A673 (cell line): ENCODE measurements around the gene DCAF12L1. TPM values are rescaled to one million over a fixed set of nuclear protein-coding genes. Genes with fewer than 3 reads are reported as not detected.

ENCODE experiments used
- BruUV-seq: library from RNA; stranded (reverse); fragments of 400-500 nt; replicated peaks from 2 replicates; lab custom pipeline; 2021; lab: Mats Ljungman, UMichigan
- CTCF ChIA-PET: fragments of 300-600 bp; sonication (Branson Sonifier 250); formaldehyde crosslinking; loops from one replicate; lab custom pipeline; 2022; ENCODE audit warnings: antibody characterized with exemption; lab: Charles Lee
- POLR2A ChIA-PET: fragments of 300-600 bp; sonication (Branson Sonifier 250); formaldehyde crosslinking; loops from one replicate; lab custom pipeline; 2022; ENCODE audit warnings: antibody characterized with exemption; ENCODE audit not compliant: low non-redundant PET; lab: Charles Lee
- DNase-seq: peaks from one replicate; pipeline ENCODE4 v3.0.0-alpha.2; 2015; ENCODE audit warnings: low spot score
- H3K27ac ChIP-seq: fragments of 200-600 bp; sonication (generic); 2 replicates; pipeline ENCODE4 v1.5.1; 2016; ENCODE audit warnings: mixed run types, low read depth, mild to moderate bottlenecking, mixed read lengths, antibody characterized with exemption, low read length; ENCODE audit not compliant: poor library complexity, severe bottlenecking
- H3K27me3 ChIP-seq: fragments of 200-600 bp; sonication (generic); replicated peaks from 2 replicates; pipeline ENCODE4 v1.6.1; 2017; ENCODE audit warnings: mixed run types, low read depth, mild to moderate bottlenecking, mixed read lengths, antibody characterized with exemption, low read length; ENCODE audit not compliant: insufficient read depth, poor library complexity
- H3K36me3 ChIP-seq: fragments of 200-600 bp; sonication (generic); 2 replicates; pipeline ENCODE4 v1.6.1; 2016; ENCODE audit warnings: mixed run types, mild to moderate bottlenecking, mixed read lengths, antibody characterized with exemption, low read length; ENCODE audit not compliant: insufficient read depth, poor library complexity, severe bottlenecking
- H3K4me1 ChIP-seq: fragments of 200-600 bp; sonication (generic); 2 replicates; pipeline ENCODE4 v1.6.1; 2017; ENCODE audit warnings: mixed run types, mild to moderate bottlenecking, mixed read lengths, antibody characterized with exemption, low read length; ENCODE audit not compliant: insufficient read depth, poor library complexity, severe bottlenecking
- H3K4me3 ChIP-seq: fragments of 200-600 bp; sonication (generic); 2 replicates; pipeline ENCODE4 v1.5.1; 2016; ENCODE audit warnings: low read depth, mixed run types, mild to moderate bottlenecking, mixed read lengths, low read length; ENCODE audit not compliant: poor library complexity, severe bottlenecking
- H3K9me3 ChIP-seq: fragments of 200-600 bp; sonication (generic); 2 replicates; pipeline ENCODE4 v1.6.1; 2016; ENCODE audit warnings: mixed run types, low read depth, mild to moderate bottlenecking, mixed read lengths, antibody characterized with exemption, low read length; ENCODE audit not compliant: poor library complexity, severe bottlenecking
- EZH2 ChIP-seq: fragments of 200-600 bp; sonication (generic); IDR thresholded peaks from 2 replicates; pipeline ENCODE4 v1.6.1; 2017; ENCODE audit warnings: borderline replicate concordance, low read depth, mild to moderate bottlenecking, mixed read lengths, antibody characterized with exemption, low read length; ENCODE audit not compliant: poor library complexity, severe bottlenecking
- intact Hi-C: fragments of 100-400 bp; cut with micrococcal nuclease; formaldehyde crosslinking; loops from one replicate; pipeline ENCODE4 v1.10.0; 2022; ENCODE audit not compliant: unreplicated experiment
- total RNA-seq: library from RNA; stranded (reverse); gene quantifications from 2 replicates; pipeline ENCODE4 v1.2.3, GENCODE V29; 2021
- TF ChIP-seq, protein P1 (sequence below): fragments of 300-800, 200-600 bp; sonication (generic); conservative IDR thresholded peaks from 2 replicates; pipeline ENCODE4 v1.5.1; 2017; ENCODE audit warnings: low read depth, mild to moderate bottlenecking, antibody characterized with exemption, low read length, moderate library complexity, mixed read lengths

Gene DCAF12L1
- total RNA-seq, 1 experiment from 2014 or later: not detected

DNA sequence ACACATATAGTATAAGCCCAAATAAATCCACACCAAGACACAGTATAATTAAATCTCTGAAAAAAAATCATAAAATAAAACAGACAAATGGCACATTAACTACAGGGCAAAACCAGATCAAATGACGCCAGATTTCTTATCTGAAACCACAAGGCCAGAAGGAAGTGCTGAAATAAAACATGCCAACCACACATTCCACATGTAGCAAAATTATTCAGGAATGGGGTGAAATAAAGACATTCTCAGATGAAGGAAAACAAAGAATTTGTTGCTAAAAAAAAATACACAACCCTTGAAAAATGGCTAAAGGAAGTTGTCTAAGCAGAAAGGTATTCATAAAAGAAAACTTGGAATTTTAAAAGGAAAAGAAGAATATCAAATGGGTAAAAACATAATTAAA lies 4.5 kb upstream of the DCAF12L1 start:
- no peaks in the 10 kb centered on the region for H3K4me1 ChIP-seq
- DNase-seq: no peak
- no peaks in the 10 kb centered on the region for H3K27me3 ChIP-seq
- H3K36me3 ChIP-seq: no peaks in the 10 kb centered on the region
- no peaks in the 10 kb centered on the region for H3K9me3 ChIP-seq
- TF ChIP-seq, protein P1, sequence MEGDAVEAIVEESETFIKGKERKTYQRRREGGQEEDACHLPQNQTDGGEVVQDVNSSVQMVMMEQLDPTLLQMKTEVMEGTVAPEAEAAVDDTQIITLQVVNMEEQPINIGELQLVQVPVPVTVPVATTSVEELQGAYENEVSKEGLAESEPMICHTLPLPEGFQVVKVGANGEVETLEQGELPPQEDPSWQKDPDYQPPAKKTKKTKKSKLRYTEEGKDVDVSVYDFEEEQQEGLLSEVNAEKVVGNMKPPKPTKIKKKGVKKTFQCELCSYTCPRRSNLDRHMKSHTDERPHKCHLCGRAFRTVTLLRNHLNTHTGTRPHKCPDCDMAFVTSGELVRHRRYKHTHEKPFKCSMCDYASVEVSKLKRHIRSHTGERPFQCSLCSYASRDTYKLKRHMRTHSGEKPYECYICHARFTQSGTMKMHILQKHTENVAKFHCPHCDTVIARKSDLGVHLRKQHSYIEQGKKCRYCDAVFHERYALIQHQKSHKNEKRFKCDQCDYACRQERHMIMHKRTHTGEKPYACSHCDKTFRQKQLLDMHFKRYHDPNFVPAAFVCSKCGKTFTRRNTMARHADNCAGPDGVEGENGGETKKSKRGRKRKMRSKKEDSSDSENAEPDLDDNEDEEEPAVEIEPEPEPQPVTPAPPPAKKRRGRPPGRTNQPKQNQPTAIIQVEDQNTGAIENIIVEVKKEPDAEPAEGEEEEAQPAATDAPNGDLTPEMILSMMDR: no peak
- TF ChIP-seq EZH2: no peak
- no peak overlapping the region for H3K27ac ChIP-seq
- ChIA-PET POLR2A (no interaction called here), CTCF (no interaction called here)
- no TSS peak for BruUV-seq
- intact Hi-C loops: no loop called here
- H3K4me3 ChIP-seq: no peak overlapping the region

DNA sequence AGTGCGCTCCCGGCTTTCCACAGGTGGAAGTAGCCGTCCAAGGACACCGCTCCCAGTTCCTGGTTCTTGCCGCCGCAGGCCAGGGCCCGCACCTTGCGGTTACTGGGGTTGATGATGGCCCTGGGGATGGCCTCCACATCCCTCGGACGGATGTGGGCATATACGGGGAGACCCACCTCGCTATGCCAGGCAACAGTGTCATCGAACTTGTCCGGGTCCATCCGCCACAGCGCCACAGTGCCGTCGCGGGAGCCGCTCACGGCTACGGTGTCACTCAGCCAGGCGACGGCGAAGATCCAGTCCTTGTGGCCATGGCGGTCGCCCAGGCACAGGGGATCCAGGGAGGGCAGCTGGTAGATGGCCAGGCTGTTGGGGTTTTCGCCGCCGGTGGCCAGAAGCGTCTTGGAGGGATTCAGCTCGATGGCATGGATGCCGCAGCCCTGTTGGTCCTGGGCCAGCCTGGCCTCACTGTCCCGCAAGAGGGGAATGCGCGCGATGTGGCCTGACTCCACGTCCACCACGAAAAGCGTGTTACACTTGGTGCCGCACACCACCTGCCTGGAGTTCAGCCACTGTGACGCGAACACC lies 795 bp downstream of the DCAF12L1 start:
- no peak for TF ChIP-seq EZH2
- TF ChIP-seq, protein P1: no peak
- Histone ChIP-seq H3K27ac (no peak overlapping the region), H3K36me3 (no peaks in the 10 kb centered on the region), H3K4me1 (no peaks in the 10 kb centered on the region), H3K4me3 (no peak overlapping the region), H3K9me3 (no peaks in the 10 kb centered on the region), H3K27me3 (no peaks in the 10 kb centered on the region)
- no peak for DNase-seq
- ChIA-PET CTCF (no interaction called here), POLR2A (no interaction called here)
- BruUV-seq: no TSS peak
- intact Hi-C loops: no loop called here

DNA sequence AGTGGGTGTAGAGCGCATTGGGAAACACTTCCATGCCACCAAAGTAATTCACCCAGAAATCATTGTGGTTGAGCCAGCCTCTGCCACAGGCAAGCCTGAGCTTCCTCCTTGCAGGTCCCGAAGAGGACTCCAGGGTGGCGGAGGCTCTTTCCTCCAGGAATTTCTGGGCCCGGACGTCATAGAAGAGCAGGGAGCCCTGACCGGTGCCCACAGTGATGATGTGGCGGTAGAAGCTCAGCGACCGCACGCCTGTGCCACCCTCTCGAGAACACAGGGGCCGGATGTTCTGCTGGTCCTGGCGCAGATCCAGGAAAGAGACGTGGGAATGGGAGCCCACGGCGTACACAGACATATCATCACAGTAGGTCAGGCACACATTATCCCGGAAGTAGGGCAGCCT lies 1.3 kb downstream of the DCAF12L1 start:
- POLR2A ChIA-PET: no interaction called here
- Histone ChIP-seq H3K9me3 (no peaks in the 10 kb centered on the region), H3K27ac (no peak overlapping the region), H3K27me3 (no peaks in the 10 kb centered on the region), H3K36me3 (no peaks in the 10 kb centered on the region), H3K4me1 (no peaks in the 10 kb centered on the region), H3K4me3 (no peak overlapping the region)
- DNase-seq: no peak
- CTCF ChIA-PET: no interaction called here
- no peak for TF ChIP-seq EZH2
- TF ChIP-seq, protein P1: no peak
- BruUV-seq: no TSS peak
- intact Hi-C loops: no loop called here
